Stomach (tissue), 9 donors: ENCODE data around the gene TSC22D4. TPM values are rescaled to one million over a fixed set of nuclear protein-coding genes. Genes with fewer than 3 reads are reported as not detected.
A peak's percentile ranks its signal among the peaks of the same experiment; 100 is the strongest.

Experiments used
- DNase-seq, 2 donors: peaks; one replicate each; pipeline versions ENCODE4 v3.0.0 to v3.0.0-alpha.2; 2013 to 2019
- H3K27ac ChIP-seq, 5 donors: fragments of 200-600 bp in 4 of 5; sonication (generic) in 4 of 5; one replicate each; pipeline ENCODE4 v1.5.1; 2013 to 2019; ENCODE audit warnings: mild to moderate bottlenecking in 1 of 5, moderate library complexity in 1 of 5
- H3K27me3 ChIP-seq, 3 donors: fragments of 200-600 bp; sonication (generic); one replicate each; pipeline ENCODE4 v1.5.1; 2017 to 2019; ENCODE audit warnings: mixed run types in 1 of 3
- H3K36me3 ChIP-seq, 4 donors: fragments of 200-600 bp; sonication (generic); 1 replicate in 3 of 4; 2 replicates in 1 of 4; pipeline ENCODE4 v1.5.1; 2016 to 2019
- H3K4me1 ChIP-seq, 4 donors: fragments of 200-600 bp; sonication (generic); one replicate each; pipeline ENCODE4 v1.5.1; 2016 to 2019
- H3K4me3 ChIP-seq, 4 donors: fragments of 200-600 bp; sonication (generic) in 3 of 4; one replicate each; pipeline ENCODE4 v1.5.1; 2016 to 2019; ENCODE audit warnings: mild to moderate bottlenecking in 1 of 4
- H3K9me3 ChIP-seq, 4 donors: fragments of 200-600 bp; sonication (generic); one replicate each; pipeline ENCODE4 v1.5.1; 2016 to 2019
- EP300 ChIP-seq: sonication (generic); formaldehyde crosslinking; IDR thresholded peaks from one replicate; pipeline ENCODE4 v1.6.1; 2017; ENCODE audit warnings: antibody characterized with exemption
- POLR2A ChIP-seq, 4 donors: fragments of 450-650 bp; IDR thresholded peaks; one replicate each; pipeline ENCODE4 v1.6.1; 2016; ENCODE audit warnings: antibody characterized with exemption in 4 of 4, control low read depth in 2 of 4, mild to moderate bottlenecking in 1 of 4, moderate library complexity in 1 of 4
- POLR2AphosphoS5 ChIP-seq, 3 donors: sonication (generic); formaldehyde crosslinking; IDR thresholded peaks; one replicate each; pipeline ENCODE4 v1.6.1; 2016; ENCODE audit warnings: antibody characterized with exemption in 3 of 3
- WGBS, 5 donors: extraction: QIAGEN DNeasy Blood & Tissue Kit in 3 of 5; methylation state at CpG; one replicate each; pipeline versions ENCODE4 v1.1.5 to v1.1.7; 2013 to 2018; 5-methylcytosine and 5-hydroxymethylcytosine counted together
- intact Hi-C: fragments of 100-400 bp; cut with DNase I; formaldehyde crosslinking; loops from one replicate; pipeline ENCODE4 v1.15.1; 2023; ENCODE audit warnings: low total_unique reads
- polyA plus RNA-seq, 3 donors: library from polyadenylated mRNA; stranded (reverse); fragments of 200-250 nt; gene quantifications; one replicate each; pipeline ENCODE4 v1.2.3, GENCODE V29; 2013
- total RNA-seq, 5 donors: library from RNA; depleted of rRNA; stranded (reverse); fragments of >200 nt; gene quantifications; one replicate each; pipeline versions ENCODE4 v1.1.0 to v1.2.3, GENCODE V29; 2014 to 2016
- TF ChIP-seq, protein P1 (sequence below), 7 experiments: fragments of 450-650 bp in 4 of 7; fragments of 200-600 bp in 3 of 7; sonication (generic) in 3 of 7; IDR thresholded peaks; one replicate each; pipeline ENCODE4 v1.5.1; 2016 to 2019; ENCODE audit warnings: antibody characterized with exemption in 7 of 7, control low read depth in 2 of 7, mild to moderate bottlenecking in 1 of 7
- donor health status: healthy with polysubstance abuse.
- donor health status: Bipolar disorder and iron deficiency.
- donor health status: healthy.

Gene TSC22D4
- total and polyA plus RNA-seq, 8 donors = 9.4 to 120 (median 31.5) TPM

GRCh38 chr7:100483090-100483721, 4.2 kb upstream of the TSC22D4 start:
- intact Hi-C loops = no loop called here
- peaks cover 14 to 32% (median 26%) of the 10 kb centered on the region in 4 donors for H3K4me1 ChIP-seq
- no peaks in the 10 kb centered on the region for H3K36me3 ChIP-seq
- peak overlapping the region; percentile 62 to 77 (median 70) for H3K4me3 ChIP-seq
- peak; percentile 77 to 92 for DNase-seq
- peak overlapping the region in 4 of 5 donors; percentile 26 to 78 (median 49) for H3K27ac ChIP-seq
- no peaks in the 10 kb centered on the region for H3K27me3 ChIP-seq
- TF ChIP-seq, protein P1, sequence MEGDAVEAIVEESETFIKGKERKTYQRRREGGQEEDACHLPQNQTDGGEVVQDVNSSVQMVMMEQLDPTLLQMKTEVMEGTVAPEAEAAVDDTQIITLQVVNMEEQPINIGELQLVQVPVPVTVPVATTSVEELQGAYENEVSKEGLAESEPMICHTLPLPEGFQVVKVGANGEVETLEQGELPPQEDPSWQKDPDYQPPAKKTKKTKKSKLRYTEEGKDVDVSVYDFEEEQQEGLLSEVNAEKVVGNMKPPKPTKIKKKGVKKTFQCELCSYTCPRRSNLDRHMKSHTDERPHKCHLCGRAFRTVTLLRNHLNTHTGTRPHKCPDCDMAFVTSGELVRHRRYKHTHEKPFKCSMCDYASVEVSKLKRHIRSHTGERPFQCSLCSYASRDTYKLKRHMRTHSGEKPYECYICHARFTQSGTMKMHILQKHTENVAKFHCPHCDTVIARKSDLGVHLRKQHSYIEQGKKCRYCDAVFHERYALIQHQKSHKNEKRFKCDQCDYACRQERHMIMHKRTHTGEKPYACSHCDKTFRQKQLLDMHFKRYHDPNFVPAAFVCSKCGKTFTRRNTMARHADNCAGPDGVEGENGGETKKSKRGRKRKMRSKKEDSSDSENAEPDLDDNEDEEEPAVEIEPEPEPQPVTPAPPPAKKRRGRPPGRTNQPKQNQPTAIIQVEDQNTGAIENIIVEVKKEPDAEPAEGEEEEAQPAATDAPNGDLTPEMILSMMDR (IDR thresholded peaks at IDR 0.05) = peak in 5 of 7 experiments; percentile 47 to 99 (median 94)
- TF ChIP-seq POLR2AphosphoS5 (IDR thresholded peaks at IDR 0.05) (no peak), EP300 (no peak), POLR2A (IDR thresholded peaks at IDR 0.05) (no peak)
- 0 to 1% (median 1%) methylated on average over 17 to 78 of the region's 79 CpGs for WGBS, 5 donors
- H3K9me3 ChIP-seq = no peaks in the 10 kb centered on the region

DNA sequence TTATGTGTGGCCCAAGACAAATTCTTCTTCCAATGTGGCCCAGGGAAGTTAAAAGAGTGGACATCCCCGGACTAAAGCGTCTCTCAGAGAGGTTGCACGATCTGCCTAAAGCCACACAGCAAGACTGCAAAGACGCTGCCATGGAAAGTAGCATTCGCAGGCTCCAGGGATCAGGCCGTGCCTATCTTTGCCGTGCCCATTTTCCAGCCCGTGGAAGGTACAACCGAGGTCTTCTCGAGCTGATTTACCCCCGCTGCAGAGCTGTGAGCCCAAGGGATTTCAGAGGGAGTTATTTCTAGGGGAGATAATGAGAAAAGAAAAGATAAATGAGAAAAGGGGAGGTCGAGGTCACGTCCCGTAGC, 3.7 kb upstream of the TSC22D4 start:
- Histone ChIP-seq H3K4me3 (peak overlapping the region; percentile 62 to 77 (median 70)), H3K4me1 (peaks cover 15 to 35% (median 30%) of the 10 kb centered on the region in 4 donors), H3K27ac (peak overlapping the region in 3 of 5 donors; percentile 29 to 78 (median 69)), H3K36me3 (no peaks in the 10 kb centered on the region), H3K27me3 (no peaks in the 10 kb centered on the region), H3K9me3 (no peaks in the 10 kb centered on the region)
- intact Hi-C loops = no loop called here
- TF ChIP-seq POLR2AphosphoS5 (IDR thresholded peaks at IDR 0.05) = no peak
- TF ChIP-seq, protein P1 (IDR thresholded peaks at IDR 0.05) = no peak
- no peak for TF ChIP-seq EP300
- TF ChIP-seq POLR2A (IDR thresholded peaks at IDR 0.05) = no peak
- 34 to 45% (median 40%) methylated on average over 14 of the region's 14 CpGs for WGBS, 5 donors
- no peak for DNase-seq

DNA sequence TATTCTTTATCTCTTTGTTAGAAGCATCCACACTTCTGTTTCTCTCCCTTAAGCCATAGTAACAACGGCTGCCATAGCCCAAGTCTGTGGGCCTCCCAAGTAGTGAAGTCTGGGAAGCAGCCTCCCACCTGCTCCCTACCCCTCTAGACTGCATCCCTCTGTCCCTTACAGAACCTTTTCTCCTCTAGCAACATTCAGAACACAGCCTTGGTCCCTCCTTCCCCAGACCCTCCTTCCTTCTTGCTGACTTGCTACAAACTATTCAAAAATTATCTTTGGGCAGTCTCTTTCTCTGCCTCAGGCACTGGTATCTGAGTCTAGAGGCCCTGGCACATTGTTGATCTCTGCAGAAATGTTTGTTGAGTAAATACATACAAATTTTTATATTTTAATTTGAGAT, 2.5 kb upstream of the TSC22D4 start:
- TF ChIP-seq, protein P1 (IDR thresholded peaks at IDR 0.05) = no peak
- TF ChIP-seq POLR2AphosphoS5 (IDR thresholded peaks at IDR 0.05) (no peak), POLR2A (IDR thresholded peaks at IDR 0.05) (no peak), EP300 (no peak)
- Histone ChIP-seq H3K27me3 (no peaks in the 10 kb centered on the region), H3K4me3 (no peak overlapping the region), H3K27ac (no peak overlapping the region), H3K4me1 (peaks cover 27 to 48% (median 42%) of the 10 kb centered on the region in 4 donors), H3K9me3 (no peaks in the 10 kb centered on the region), H3K36me3 (peaks cover 0 to 4% (median 2%) of the 10 kb centered on the region in 4 donors)
- DNase-seq = no peak
- intact Hi-C loops = no loop called here
- WGBS, 5 donors = 83 to 90% (median 89%) methylated on average over 1 of the region's 1 CpG

DNA sequence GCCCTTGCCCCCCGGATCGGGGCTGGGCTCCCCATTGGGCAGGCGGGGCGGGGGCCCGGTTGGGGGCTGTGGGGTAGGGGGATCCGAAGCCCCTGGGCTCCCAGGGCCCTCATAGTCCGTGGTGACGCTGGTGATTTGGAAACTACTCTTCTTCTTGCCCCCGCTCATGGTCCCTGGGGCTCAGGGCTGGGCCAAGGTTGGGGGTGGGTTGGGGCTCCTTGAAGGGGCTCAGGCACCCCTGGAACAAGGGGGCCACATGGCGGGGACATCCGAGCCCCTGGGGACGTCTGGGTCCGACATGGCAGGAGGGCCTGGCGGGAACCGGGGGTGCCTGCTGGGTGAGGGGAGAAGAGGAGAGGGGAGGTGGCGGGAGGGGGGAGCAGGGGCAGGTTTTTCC, 1.1 kb downstream of the TSC22D4 start:
- Histone ChIP-seq H3K4me3 (peak overlapping the region; percentile 97 to 100 (median 98)), H3K27ac (peak overlapping the region; percentile 91 to 98 (median 95)), H3K9me3 (no peaks in the 10 kb centered on the region), H3K4me1 (peaks cover 51 to 65% (median 60%) of the 10 kb centered on the region in 4 donors), H3K36me3 (peaks cover 13 to 37% (median 26%) of the 10 kb centered on the region in 4 donors), H3K27me3 (no peaks in the 10 kb centered on the region)
- 0 to 6% (median 1%) methylated on average over 11 to 16 of the region's 16 CpGs for WGBS, 5 donors
- intact Hi-C loops = loop anchor here (10.0 kb wide), 1 partner anchor 197 kb away; the partner anchor contains the start of gene GNB2
- TF ChIP-seq POLR2AphosphoS5 (IDR thresholded peaks at IDR 0.05) (no peak), POLR2A (IDR thresholded peaks at IDR 0.05) (no peak), EP300 (no peak)
- TF ChIP-seq, protein P1 (IDR thresholded peaks at IDR 0.05) = no peak
- no peak for DNase-seq
